Measurements from ENCODE around the gene STK33.

The STK33 gene

GRCh38 chr11:8352103-8352875 lies 241.7 kb downstream of the STK33 start:
- no peak for DNase-seq

GRCh38 chr11:8351223-8351622 lies 242.8 kb downstream of the STK33 start:
- DNase-seq, result no peak

- no peak for DNase-seq
Measured at GRCh38 chr11:8347978-8348377, 246.1 kb downstream of the STK33 start.

- DNase-seq, result no peak
Measured at GRCh38 chr11:8346157-8346755, 247.8 kb downstream of the STK33 start.

- no peak for DNase-seq
Measured at GRCh38 chr11:8345179-8345578, 248.8 kb downstream of the STK33 start.

- DNase-seq, result no peak
Measured at GRCh38 chr11:8344346-8344745, 249.7 kb downstream of the STK33 start.

GRCh38 chr11:8342821-8343681 lies 251.0 kb downstream of the STK33 start:
- DNase-seq, result no peak

GRCh38 chr11:8341996-8342395 lies 252.0 kb downstream of the STK33 start:
- DNase-seq, result no peak
